WTC11 (cell line): ENCODE measurements around the gene TRPM7. TPM values are rescaled to one million over a fixed set of nuclear protein-coding genes. Genes with fewer than 3 reads are reported as not detected.

ENCODE experiments used
- ATAC-seq: fragments of 200-7000 bp; cut with Tn5 transposase; 2 replicates; pipeline ENCODE4 v1.10.0; 2021; ENCODE audit warnings: mild to moderate bottlenecking, moderate library complexity
- CTCF ChIA-PET: fragments of 300-600 bp; sonication (Branson Sonifier 250); formaldehyde crosslinking; loops from one replicate; lab custom pipeline; 2021; ENCODE audit warnings: antibody characterized with exemption; lab: Charles Lee
- POLR2A ChIA-PET: fragments of 350-600 bp; sonication (Branson Sonifier 250); formaldehyde crosslinking; loops from one replicate; lab custom pipeline; 2021; ENCODE audit warnings: antibody characterized with exemption; lab: Charles Lee
- DNase-seq: peaks from one replicate; pipeline ENCODE4 v3.0.0; 2021; ENCODE audit warnings: low spot score
- H3K27ac Mint-ChIP-seq: 2 replicates; pipeline ENCODE4 v1.8.0; 2021; ENCODE audit warnings: mixed read lengths
- H3K27me3 Mint-ChIP-seq: 2 replicates; pipeline ENCODE4 v1.8.0; 2021; ENCODE audit warnings: low read depth, mild to moderate bottlenecking, moderate library complexity, mixed read lengths
- H3K36me3 Mint-ChIP-seq: 2 replicates; pipeline ENCODE4 v1.8.0; 2021; ENCODE audit warnings: mixed read lengths
- H3K4me1 Mint-ChIP-seq: 2 replicates; pipeline ENCODE4 v1.8.0; 2022; ENCODE audit warnings: mixed read lengths
- H3K4me3 Mint-ChIP-seq: 2 replicates; pipeline ENCODE4 v1.8.0; 2021; ENCODE audit warnings: mild to moderate bottlenecking, moderate library complexity, mixed read lengths
- H3K9me3 Mint-ChIP-seq: 2 replicates; pipeline ENCODE4 v1.8.0; 2021; ENCODE audit warnings: mixed read lengths
- ARID4B ChIP-seq: sonication (generic); formaldehyde crosslinking; IDR thresholded peaks from 2 replicates; pipeline ENCODE4 v1.8.0; 2023; ENCODE audit warnings: missing genetic modification reagents, mild to moderate bottlenecking, borderline replicate concordance
- ATF1 ChIP-seq: sonication (generic); formaldehyde crosslinking; IDR thresholded peaks from 2 replicates; pipeline ENCODE4 v1.8.1; 2023; ENCODE audit warnings: mild to moderate bottlenecking, moderate library complexity, missing genetic modification reagents
- ATF6 ChIP-seq: sonication (generic); formaldehyde crosslinking; IDR thresholded peaks from 2 replicates; pipeline ENCODE4 v1.8.1; 2023; ENCODE audit warnings: mild to moderate bottlenecking, missing genetic modification reagents
- CREM ChIP-seq: sonication (generic); formaldehyde crosslinking; IDR thresholded peaks from 2 replicates; pipeline ENCODE4 v1.8.1; 2022; ENCODE audit warnings: mild to moderate bottlenecking, missing genetic modification reagents, moderate library complexity
- EMX1 ChIP-seq: fragments of 250-450 bp; sonication (Bioruptor Pico); IDR thresholded peaks from 2 replicates; pipeline ENCODE4 v1.8.0; 2021; ENCODE audit warnings: mild to moderate bottlenecking
- FOXP1 ChIP-seq: sonication (generic); formaldehyde crosslinking; IDR thresholded peaks from 2 replicates; pipeline ENCODE4 v1.8.0; 2022; ENCODE audit warnings: missing genetic modification reagents, mild to moderate bottlenecking, moderate library complexity, borderline replicate concordance
- HMGA2 ChIP-seq: fragments of 250-450 bp; sonication (Bioruptor Pico); IDR thresholded peaks from 2 replicates; pipeline ENCODE4 v1.4.0; 2021; ENCODE audit warnings: mild to moderate bottlenecking, moderate library complexity
- NFE2L1 ChIP-seq: sonication (generic); formaldehyde crosslinking; IDR thresholded peaks from 2 replicates; pipeline ENCODE4 v1.8.1; 2023; ENCODE audit warnings: missing genetic modification reagents
- OVOL2 ChIP-seq: fragments of 250-450 bp; sonication (Bioruptor Pico); IDR thresholded peaks from 2 replicates; pipeline ENCODE4 v1.9.0; 2021; ENCODE audit warnings: mild to moderate bottlenecking, borderline replicate concordance
- ZMAT4 ChIP-seq: fragments of 250-450 bp; sonication (Bioruptor Pico); IDR thresholded peaks from 2 replicates; pipeline ENCODE4 v1.9.0; 2021; ENCODE audit warnings: mild to moderate bottlenecking
- ZNF121 ChIP-seq: sonication (generic); formaldehyde crosslinking; IDR thresholded peaks from 2 replicates; pipeline ENCODE4 v1.8.0; 2023; ENCODE audit warnings: missing genetic modification reagents
- ZNF232 ChIP-seq: sonication (generic); formaldehyde crosslinking; IDR thresholded peaks from 2 replicates; pipeline ENCODE4 v1.8.0; 2022; ENCODE audit warnings: mild to moderate bottlenecking, missing genetic modification reagents
- ZNF263 ChIP-seq: sonication (generic); formaldehyde crosslinking; IDR thresholded peaks from 2 replicates; pipeline ENCODE4 v1.8.1; 2022; ENCODE audit warnings: low read depth, mild to moderate bottlenecking, moderate library complexity, missing genetic modification reagents
- total RNA-seq: library from RNA; stranded (reverse); gene quantifications from 3 replicates; pipeline ENCODE4 v1.2.3, GENCODE V29; 2021
- TF ChIP-seq, protein P1 (sequence below): sonication (generic); formaldehyde crosslinking; IDR thresholded peaks from 2 replicates; pipeline ENCODE4 v1.8.1; 2023; ENCODE audit warnings: mild to moderate bottlenecking, moderate library complexity, missing genetic modification reagents
- TF ChIP-seq, protein P2 (sequence below): fragments of 250-450 bp; sonication (Bioruptor Pico); IDR thresholded peaks from 2 replicates; pipeline ENCODE4 v2.1.2; 2022; ENCODE audit warnings: mild to moderate bottlenecking, moderate library complexity

TRPM7 gene
- total RNA-seq, 1 experiment from 2014 or later = 24.0 TPM

GRCh38 chr15:50669611-50670010 is 17.0 kb downstream of the TRPM7 start:
- Mint-ChIP-seq H3K27me3 (no peaks in the 10 kb centered on the region), H3K4me3 (no peak overlapping the region), H3K9me3 (peaks cover 16% of the 10 kb centered on the region), H3K36me3 (peaks cover 29% of the 10 kb centered on the region), H3K4me1 (0 out of 2 replicates have a peak, but pooled peaks cover 3% of the 10 kb centered on the region), H3K27ac (no peak overlapping the region)
- DNase-seq = no peak
- ChIA-PET CTCF (no interaction called here), POLR2A (no interaction called here)
- no peak for ATAC-seq
- TF ChIP-seq CREM (CRISPR knock-in tag) (no peak), FOXP1 (CRISPR knock-in tag) (no peak)
- TF ChIP-seq, protein P1, sequence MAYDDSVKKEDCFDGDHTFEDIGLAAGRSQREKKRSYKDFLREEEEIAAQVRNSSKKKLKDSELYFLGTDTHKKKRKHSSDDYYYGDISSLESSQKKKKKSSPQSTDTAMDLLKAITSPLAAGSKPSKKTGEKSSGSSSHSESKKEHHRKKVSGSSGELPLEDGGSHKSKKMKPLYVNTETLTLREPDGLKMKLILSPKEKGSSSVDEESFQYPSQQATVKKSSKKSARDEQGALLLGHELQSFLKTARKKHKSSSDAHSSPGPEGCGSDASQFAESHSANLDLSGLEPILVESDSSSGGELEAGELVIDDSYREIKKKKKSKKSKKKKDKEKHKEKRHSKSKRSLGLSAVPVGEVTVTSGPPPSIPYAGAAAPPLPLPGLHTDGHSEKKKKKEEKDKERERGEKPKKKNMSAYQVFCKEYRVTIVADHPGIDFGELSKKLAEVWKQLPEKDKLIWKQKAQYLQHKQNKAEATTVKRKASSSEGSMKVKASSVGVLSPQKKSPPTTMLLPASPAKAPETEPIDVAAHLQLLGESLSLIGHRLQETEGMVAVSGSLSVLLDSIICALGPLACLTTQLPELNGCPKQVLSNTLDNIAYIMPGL (CRISPR knock-in tag) = no peak

DNA sequence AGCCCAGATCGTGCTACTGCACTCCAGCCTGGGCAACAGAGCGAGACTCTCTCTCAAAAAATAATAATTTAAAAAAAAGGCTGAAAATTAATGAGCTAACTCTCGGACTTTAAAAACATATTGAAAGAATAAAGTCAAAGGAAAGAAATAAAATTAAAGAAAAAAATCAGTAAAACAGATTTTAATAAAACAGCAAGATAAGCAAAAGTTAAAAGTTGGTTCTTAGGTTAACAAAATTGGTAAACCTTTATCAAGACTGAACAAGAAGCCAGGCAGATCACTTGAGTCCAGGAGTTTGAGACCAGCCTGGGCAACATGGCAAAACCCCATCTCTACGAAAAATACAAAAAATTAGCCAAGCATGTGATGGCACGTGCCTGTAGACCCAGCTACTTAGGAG is 20.7 kb downstream of the TRPM7 start:
- Mint-ChIP-seq H3K27me3 (no peaks in the 10 kb centered on the region), H3K4me1 (no peaks in the 10 kb centered on the region), H3K9me3 (peaks cover 16% of the 10 kb centered on the region), H3K36me3 (peaks cover 45% of the 10 kb centered on the region), H3K4me3 (no peak overlapping the region), H3K27ac (no peak overlapping the region)
- TF ChIP-seq, protein P2, sequence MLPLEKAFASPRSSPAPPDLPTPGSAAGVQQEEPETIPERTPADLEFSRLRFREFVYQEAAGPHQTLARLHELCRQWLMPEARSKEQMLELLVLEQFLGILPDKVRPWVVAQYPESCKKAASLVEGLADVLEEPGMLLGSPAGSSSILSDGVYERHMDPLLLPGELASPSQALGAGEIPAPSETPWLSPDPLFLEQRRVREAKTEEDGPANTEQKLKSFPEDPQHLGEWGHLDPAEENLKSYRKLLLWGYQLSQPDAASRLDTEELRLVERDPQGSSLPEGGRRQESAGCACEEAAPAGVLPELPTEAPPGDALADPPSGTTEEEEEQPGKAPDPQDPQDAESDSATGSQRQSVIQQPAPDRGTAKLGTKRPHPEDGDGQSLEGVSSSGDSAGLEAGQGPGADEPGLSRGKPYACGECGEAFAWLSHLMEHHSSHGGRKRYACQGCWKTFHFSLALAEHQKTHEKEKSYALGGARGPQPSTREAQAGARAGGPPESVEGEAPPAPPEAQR = no peak
- TF ChIP-seq ZMAT4 (CRISPR knock-in tag) = no peak
- TF ChIP-seq ZNF263 (CRISPR knock-in tag) = no peak
- TF ChIP-seq ATF6 (CRISPR knock-in tag) = no peak
- TF ChIP-seq OVOL2 = no peak
- TF ChIP-seq EMX1 (CRISPR knock-in tag) = no peak
- TF ChIP-seq ZNF121 = no peak
- TF ChIP-seq NFE2L1 (CRISPR knock-in tag) = no peak
- no peak for TF ChIP-seq HMGA2 (CRISPR knock-in tag)
- no peak for TF ChIP-seq ATF1
- TF ChIP-seq ZNF232 (CRISPR knock-in tag) = no peak
- TF ChIP-seq ARID4B (CRISPR knock-in tag) = no peak
- no peak for DNase-seq
- no peak for ATAC-seq
- CTCF ChIA-PET = interaction anchor here (3.1 kb wide), 1 partner anchor 10 kb away, joined by 8 read pairs; no protein-coding TSS in a partner anchor
- POLR2A ChIA-PET = no interaction called here
